Caco-2 (cell line): ENCODE measurements around the gene FUNDC2. TPM values are rescaled to one million over a fixed set of nuclear protein-coding genes. Genes with fewer than 3 reads are reported as not detected.
A peak's percentile ranks its signal among the peaks of the same experiment; 100 is the strongest.

Experiments
- BruUV-seq: library from RNA; stranded (reverse); fragments of 400-500 nt; replicated peaks from 2 replicates; lab custom pipeline; 2021; lab: Mats Ljungman, UMichigan
- CTCF ChIA-PET: fragments of 300-600 bp; sonication (Branson Sonifier 250); formaldehyde crosslinking; loops from one replicate; lab custom pipeline; 2022; ENCODE audit warnings: antibody characterized with exemption; lab: Charles Lee
- POLR2A ChIA-PET: fragments of 300-600 bp; sonication (Branson Sonifier 250); formaldehyde crosslinking; loops from one replicate; lab custom pipeline; 2022; ENCODE audit warnings: antibody characterized with exemption; lab: Charles Lee
- DNase-seq, 2 experiments: peaks; one replicate each; pipeline versions ENCODE4 v3.0.0 to v3.0.0-alpha.2; 2020 to 2022
- H3K27me3 ChIP-seq: replicated peaks from 2 replicates; pipeline ENCODE4 v1.6.0; 2011; ENCODE audit warnings: low read length; ENCODE audit not compliant: control insufficient read depth, insufficient read depth
- H3K36me3 ChIP-seq: 2 replicates; pipeline ENCODE4 v1.5.1; 2011; ENCODE audit warnings: low read length; ENCODE audit not compliant: control insufficient read depth, insufficient read depth
- H3K4me1 ChIP-seq: fragments of 250-450 bp; sonication (Bioruptor Pico); 2 replicates; pipeline ENCODE4 v1.5.1; 2020; ENCODE audit warnings: mild to moderate bottlenecking
- H3K4me3 ChIP-seq: 2 replicates; pipeline ENCODE4 v1.5.1; 2011; ENCODE audit warnings: low read depth, mild to moderate bottlenecking, control low read depth, low read length
- H3K9me3 ChIP-seq: fragments of 250-450 bp; sonication (Bioruptor Pico); 2 replicates; pipeline ENCODE4 v1.5.1; 2020; ENCODE audit warnings: mild to moderate bottlenecking, moderate library complexity
- H3K27ac Mint-ChIP-seq: one replicate; pipeline ENCODE4 v1.8.0; 2022; ENCODE audit warnings: mixed read lengths; ENCODE audit not compliant: unreplicated experiment
- H3K27me3 Mint-ChIP-seq: one replicate; pipeline ENCODE4 v1.8.0; 2022; ENCODE audit warnings: mixed read lengths; ENCODE audit not compliant: insufficient read depth, unreplicated experiment
- H3K36me3 Mint-ChIP-seq: one replicate; pipeline ENCODE4 v1.8.0; 2022; ENCODE audit warnings: mild to moderate bottlenecking, mixed read lengths; ENCODE audit not compliant: insufficient read depth, unreplicated experiment
- H3K4me1 Mint-ChIP-seq: one replicate; pipeline ENCODE4 v1.8.0; 2022; ENCODE audit warnings: low read depth, mixed read lengths; ENCODE audit not compliant: unreplicated experiment
- H3K4me3 Mint-ChIP-seq: one replicate; pipeline ENCODE4 v1.8.0; 2022; ENCODE audit warnings: mild to moderate bottlenecking, moderate library complexity, mixed read lengths; ENCODE audit not compliant: unreplicated experiment
- H3K9me3 Mint-ChIP-seq: one replicate; pipeline ENCODE4 v1.8.0; 2022; ENCODE audit warnings: mixed read lengths; ENCODE audit not compliant: unreplicated experiment
- intact Hi-C: fragments of 100-400 bp; cut with micrococcal nuclease; formaldehyde crosslinking; loops from one replicate; pipeline ENCODE4 v1.10.0; 2022; ENCODE audit not compliant: unreplicated experiment
- total RNA-seq: library from RNA; stranded (reverse); gene quantifications from 2 replicates; pipeline ENCODE4 v1.2.3, GENCODE V29; 2022
- TF ChIP-seq, protein P1 (sequence below), 2 experiments: fragments of 200-600 bp in 1 of 2; IDR thresholded peaks; 1 replicate in 1 of 2; 2 replicates in 1 of 2; pipeline versions ENCODE4 v1.5.1 to v1.8.0; 2011 to 2022; ENCODE audit warnings: antibody characterized with exemption in 1 of 2, control low read depth in 1 of 2, inconsistent platforms in 1 of 2, low read depth in 1 of 2, low read length in 1 of 2, mild to moderate bottlenecking in 1 of 2, moderate library complexity in 1 of 2; ENCODE audit not compliant: insufficient read depth in 1 of 2, severe bottlenecking in 1 of 2, unreplicated experiment in 1 of 2

Gene FUNDC2
- total RNA-seq, 1 experiment from 2014 or later: 47.3 TPM

- Mint-ChIP-seq H3K36me3 (peaks cover 5% of the 10 kb centered on the region), H3K27me3 (no peaks in the 10 kb centered on the region), H3K9me3 (no peaks in the 10 kb centered on the region), H3K4me1 (peaks cover 13% of the 10 kb centered on the region), H3K27ac (peak overlapping the region; percentile 76), H3K4me3 (peak overlapping the region; percentile 74)
- peak overlapping the region; percentile 64 for H3K4me3 ChIP-seq
- no peaks in the 10 kb centered on the region for H3K36me3 ChIP-seq
- intact Hi-C loops: no loop called here
- no peaks in the 10 kb centered on the region for H3K4me1 ChIP-seq
- TF ChIP-seq, protein P1, sequence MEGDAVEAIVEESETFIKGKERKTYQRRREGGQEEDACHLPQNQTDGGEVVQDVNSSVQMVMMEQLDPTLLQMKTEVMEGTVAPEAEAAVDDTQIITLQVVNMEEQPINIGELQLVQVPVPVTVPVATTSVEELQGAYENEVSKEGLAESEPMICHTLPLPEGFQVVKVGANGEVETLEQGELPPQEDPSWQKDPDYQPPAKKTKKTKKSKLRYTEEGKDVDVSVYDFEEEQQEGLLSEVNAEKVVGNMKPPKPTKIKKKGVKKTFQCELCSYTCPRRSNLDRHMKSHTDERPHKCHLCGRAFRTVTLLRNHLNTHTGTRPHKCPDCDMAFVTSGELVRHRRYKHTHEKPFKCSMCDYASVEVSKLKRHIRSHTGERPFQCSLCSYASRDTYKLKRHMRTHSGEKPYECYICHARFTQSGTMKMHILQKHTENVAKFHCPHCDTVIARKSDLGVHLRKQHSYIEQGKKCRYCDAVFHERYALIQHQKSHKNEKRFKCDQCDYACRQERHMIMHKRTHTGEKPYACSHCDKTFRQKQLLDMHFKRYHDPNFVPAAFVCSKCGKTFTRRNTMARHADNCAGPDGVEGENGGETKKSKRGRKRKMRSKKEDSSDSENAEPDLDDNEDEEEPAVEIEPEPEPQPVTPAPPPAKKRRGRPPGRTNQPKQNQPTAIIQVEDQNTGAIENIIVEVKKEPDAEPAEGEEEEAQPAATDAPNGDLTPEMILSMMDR (IDR thresholded peaks at IDR 0.05; ENCODE audit: insufficient read depth in 1 of 2, low read depth in 1 of 2, low read length in 1 of 2, severe bottlenecking in 1 of 2, unreplicated experiment in 1 of 2): no peak
- POLR2A ChIA-PET: no interaction called here
- H3K9me3 ChIP-seq: no peaks in the 10 kb centered on the region
- CTCF ChIA-PET: no interaction called here
- H3K27me3 ChIP-seq: no peaks in the 10 kb centered on the region
- no TSS peak for BruUV-seq
- DNase-seq: no peak
Observed at GRCh38 chrX:155028129-155028528, 1.5 kb downstream of the FUNDC2 start.

GRCh38 chrX:155028877-155029291 lies 2.2 kb downstream of the FUNDC2 start:
- no peak overlapping the region for H3K27ac Mint-ChIP-seq
- H3K4me3 ChIP-seq: no peak overlapping the region
- H3K27me3 Mint-ChIP-seq: no peaks in the 10 kb centered on the region
- ChIA-PET CTCF (no interaction called here), POLR2A (no interaction called here)
- TF ChIP-seq, protein P1 (IDR thresholded peaks at IDR 0.05; ENCODE audit: insufficient read depth in 1 of 2, low read depth in 1 of 2, low read length in 1 of 2, severe bottlenecking in 1 of 2, unreplicated experiment in 1 of 2): no peak
- BruUV-seq: no TSS peak
- H3K36me3 Mint-ChIP-seq: peaks cover 5% of the 10 kb centered on the region
- no peaks in the 10 kb centered on the region for H3K9me3 ChIP-seq
- H3K27me3 ChIP-seq: no peaks in the 10 kb centered on the region
- peaks cover 13% of the 10 kb centered on the region for H3K4me1 Mint-ChIP-seq
- no peaks in the 10 kb centered on the region for H3K36me3 ChIP-seq
- H3K4me3 Mint-ChIP-seq: peak overlapping the region; percentile 22
- intact Hi-C loops: no loop called here
- H3K4me1 ChIP-seq: no peaks in the 10 kb centered on the region
- no peaks in the 10 kb centered on the region for H3K9me3 Mint-ChIP-seq
- no peak for DNase-seq

- no peaks in the 10 kb centered on the region for H3K9me3 ChIP-seq
- H3K4me1 ChIP-seq: no peaks in the 10 kb centered on the region
- H3K36me3 Mint-ChIP-seq: peaks cover 5% of the 10 kb centered on the region
- H3K27me3 Mint-ChIP-seq: no peaks in the 10 kb centered on the region
- intact Hi-C loops: no loop called here
- TF ChIP-seq, protein P1 (IDR thresholded peaks at IDR 0.05; ENCODE audit: insufficient read depth in 1 of 2, low read depth in 1 of 2, low read length in 1 of 2, severe bottlenecking in 1 of 2, unreplicated experiment in 1 of 2): no peak
- H3K4me1 Mint-ChIP-seq: peaks cover 6% of the 10 kb centered on the region
- H3K4me3 ChIP-seq: no peak overlapping the region
- POLR2A ChIA-PET: no interaction called here
- no peak overlapping the region for H3K4me3 Mint-ChIP-seq
- no peak overlapping the region for H3K27ac Mint-ChIP-seq
- CTCF ChIA-PET: no interaction called here
- H3K9me3 Mint-ChIP-seq: no peaks in the 10 kb centered on the region
- no peak for DNase-seq
- H3K27me3 ChIP-seq: no peaks in the 10 kb centered on the region
- H3K36me3 ChIP-seq: no peaks in the 10 kb centered on the region
- BruUV-seq: no TSS peak
Observed at GRCh38 chrX:155031657-155032056, 5.0 kb downstream of the FUNDC2 start.
